HepG2 (cell line): ENCODE results near the gene REEP6. TPM values are rescaled to one million over a fixed set of nuclear protein-coding genes. Genes with fewer than 3 reads are reported as not detected.
A peak's percentile ranks its signal among the peaks of the same experiment; 100 is the strongest.

Source experiments
- DBP ChIP-seq: sonication (generic); formaldehyde crosslinking; IDR thresholded peaks from 2 replicates; pipeline ENCODE4 v1.4.0; 2020; ENCODE audit warnings: missing genetic modification reagents; ENCODE audit errors: not compliant biosample characterization
- DR1 ChIP-seq: sonication (generic); formaldehyde crosslinking; IDR thresholded peaks from 2 replicates; pipeline ENCODE4 v1.8.0; 2021; ENCODE audit warnings: mild to moderate bottlenecking, missing genetic modification reagents, inconsistent platforms
- EZH2 ChIP-seq: conservative IDR thresholded peaks from 2 replicates; pipeline ENCODE4 v1.6.1; 2012; ENCODE audit warnings: mild to moderate bottlenecking, low read depth, low read length, moderate library complexity
- HHEX ChIP-seq: IDR thresholded peaks from 2 replicates; pipeline ENCODE4 v1.6.1; 2016; ENCODE audit warnings: control low read depth
- HINFP ChIP-seq: sonication (generic); formaldehyde crosslinking; IDR thresholded peaks from 2 replicates; pipeline ENCODE4 v1.4.0; 2020; ENCODE audit warnings: low read depth, mild to moderate bottlenecking, missing genetic modification reagents
- ISX ChIP-seq: sonication (generic); formaldehyde crosslinking; conservative IDR thresholded peaks from 2 replicates; pipeline ENCODE4 v1.5.0; 2020; ENCODE audit warnings: missing genetic modification reagents
- JARID2 ChIP-seq: sonication (generic); formaldehyde crosslinking; IDR thresholded peaks from 2 replicates; pipeline ENCODE4 v1.8.1; 2023; ENCODE audit warnings: missing genetic modification reagents, inconsistent platforms; ENCODE audit not compliant: insufficient replicate concordance
- MIXL1 ChIP-seq: IDR thresholded peaks from 2 replicates; pipeline ENCODE4 v1.6.1; 2016
- MYNN ChIP-seq: sonication (generic); formaldehyde crosslinking; IDR thresholded peaks from 2 replicates; pipeline ENCODE4 v1.4.0; 2020; ENCODE audit warnings: mild to moderate bottlenecking, low read depth, missing genetic modification reagents
- NONO ChIP-seq, 2 experiments: fragments of 450-650 bp in 1 of 2; sonication (generic) in 1 of 2; formaldehyde crosslinking in 1 of 2; IDR thresholded peaks in 1 of 2; conservative IDR thresholded peaks in 1 of 2; 2 replicates each; pipeline versions ENCODE4 v1.6.1 to v1.8.0; 2017 to 2022; ENCODE audit warnings: mild to moderate bottlenecking in 1 of 2, missing genetic modification reagents in 1 of 2, moderate library complexity in 1 of 2
- PAXIP1 ChIP-seq: sonication (generic); formaldehyde crosslinking; conservative IDR thresholded peaks from 2 replicates; pipeline ENCODE4 v1.4.0; 2020; ENCODE audit warnings: mild to moderate bottlenecking, missing genetic modification reagents, moderate library complexity
- PHF5A ChIP-seq: IDR thresholded peaks from one replicate; pipeline ENCODE4 v1.6.1; 2018; ENCODE audit warnings: low read depth, missing genetic modification reagents; ENCODE audit not compliant: unreplicated experiment
- RAD21 ChIP-seq: fragments of 450-650 bp; formaldehyde crosslinking; IDR thresholded peaks from 2 replicates; pipeline ENCODE4 v1.5.0; 2020; ENCODE audit warnings: mild to moderate bottlenecking
- SAFB2 ChIP-seq: sonication (generic); formaldehyde crosslinking; IDR thresholded peaks from 2 replicates; pipeline ENCODE4 v1.5.1; 2020; ENCODE audit warnings: missing genetic modification reagents, low read depth, mild to moderate bottlenecking, borderline replicate concordance
- SOX13 ChIP-seq, 3 experiments: fragments of 450-650 bp in 1 of 3; sonication (generic) in 1 of 3; formaldehyde crosslinking in 1 of 3; IDR thresholded peaks in 2 of 3; conservative IDR thresholded peaks in 1 of 3; 2 replicates each; pipeline versions ENCODE4 v1.5.0 to v1.6.1; 2016 to 2020; ENCODE audit warnings: antibody characterized with exemption in 1 of 3, mild to moderate bottlenecking in 1 of 3, missing compliant biosample characterization in 1 of 3, missing genetic modification reagents in 1 of 3, moderate library complexity in 1 of 3
- SP140L ChIP-seq: sonication (generic); formaldehyde crosslinking; IDR thresholded peaks from 2 replicates; pipeline ENCODE4 v1.4.0; 2020; ENCODE audit warnings: missing genetic modification reagents, borderline replicate concordance
- SRSF1 ChIP-seq: fragments of 200-400 bp; formaldehyde crosslinking; optimal IDR thresholded peaks from 2 replicates; pipeline ENCODE3; 2017; ENCODE audit warnings: mild to moderate bottlenecking, low read depth, low read length, moderate library complexity
- ZFP1 ChIP-seq: IDR thresholded peaks from 2 replicates; pipeline ENCODE4 v1.6.1; 2016
- ZFYVE20 ChIP-seq: sonication (generic); formaldehyde crosslinking; IDR thresholded peaks from 2 replicates; pipeline ENCODE4 v1.8.0; 2023; ENCODE audit warnings: low read depth, mild to moderate bottlenecking, moderate library complexity, missing genetic modification reagents, borderline replicate concordance
- ZNF121 ChIP-seq: sonication (generic); formaldehyde crosslinking; IDR thresholded peaks from 2 replicates; pipeline ENCODE4 v1.5.0; 2020; ENCODE audit warnings: mild to moderate bottlenecking, missing genetic modification reagents
- ZNF205 ChIP-seq: IDR thresholded peaks from 2 replicates; pipeline ENCODE4 v1.6.1; 2018; ENCODE audit warnings: missing biosample characterization, missing genetic modification reagents
- ZNF614 ChIP-seq: IDR thresholded peaks from 2 replicates; pipeline ENCODE4 v1.6.1; 2018; ENCODE audit warnings: missing biosample characterization, missing genetic modification reagents, inconsistent platforms, borderline replicate concordance
- ZNF616 ChIP-seq: sonication (generic); formaldehyde crosslinking; IDR thresholded peaks from 2 replicates; pipeline ENCODE4 v1.5.0; 2020; ENCODE audit warnings: low read depth, mild to moderate bottlenecking, missing genetic modification reagents
- ZSCAN29 ChIP-seq: sonication (generic); formaldehyde crosslinking; conservative IDR thresholded peaks from 2 replicates; pipeline ENCODE4 v1.4.0; 2020; ENCODE audit warnings: mild to moderate bottlenecking, missing genetic modification reagents
- ZSCAN30 ChIP-seq: sonication (generic); formaldehyde crosslinking; IDR thresholded peaks from 2 replicates; pipeline ENCODE4 v1.5.0; 2020; ENCODE audit warnings: mild to moderate bottlenecking, missing genetic modification reagents
- polyA plus RNA-seq, 8 experiments: library from polyadenylated mRNA; depleted of rRNA in 3 of 8; stranded (reverse) in 7 of 8; unstranded in 1 of 8; fragments of >200 nt; fragmentation: Illumina TruSeq in 4 of 8; extraction: Trizol in 4 of 8; gene quantifications; 2 replicates each; pipeline versions ENCODE4 v1.2.1 to v1.2.3, GENCODE V29; 2011 to 2016; ENCODE audit warnings: low read depth in 4 of 8, missing spikeins in 1 of 8, mixed read lengths in 1 of 8; ENCODE audit not compliant: insufficient read depth in 1 of 8
- total RNA-seq, 5 experiments: library from RNA; depleted of rRNA; stranded (reverse); fragments of >200 nt; fragmentation: Illumina TruSeq; extraction: Trizol; gene quantifications; 2 replicates each; pipeline ENCODE4 v1.2.3, GENCODE V29; 2016; ENCODE audit warnings: low read depth in 1 of 5

REEP6 gene
- total and polyA plus RNA-seq, 2 of the 13 experiments (the other 11 are each of a cell fraction or from before 2014, with no cell fraction given): 10.0 to 28.8 TPM

GRCh38 chr19:1512671-1513498, 21.9 kb downstream of the REEP6 start, which contains the start of gene ADAMTSL5 (continued):
- TF ChIP-seq HINFP (CRISPR knock-in tag) (no peak), ZNF205 (CRISPR knock-in tag) (no peak), PHF5A (CRISPR knock-in tag) (no peak), SRSF1 (no peak), ISX (no peak), DR1 (CRISPR knock-in tag) (no peak), DBP (CRISPR knock-in tag) (no peak), ZNF121 (CRISPR knock-in tag) (peak; percentile 92), MYNN (CRISPR knock-in tag) (no peak), EZH2 (no peak), ZNF614 (CRISPR knock-in tag) (no peak), ZFP1 (CRISPR knock-in tag) (no peak), JARID2 (CRISPR knock-in tag) (no peak), HHEX (no peak), PAXIP1 (CRISPR knock-in tag) (0 out of 2 replicates have a peak, but pooled peaks have one; percentile 11), SP140L (CRISPR knock-in tag) (no peak), MIXL1 (CRISPR knock-in tag) (no peak), ZSCAN29 (CRISPR knock-in tag) (no peak), SAFB2 (CRISPR knock-in tag) (no peak), SOX13 (IDR thresholded peaks at IDR 0.05) (no peak), SOX13 (CRISPR knock-in tag; conservative IDR thresholded peaks at IDR 0.05 in 1 of 2, IDR thresholded peaks at IDR 0.05 in 1 of 2) (no peak), ZSCAN30 (CRISPR knock-in tag) (no peak), ZNF616 (CRISPR knock-in tag) (no peak), RAD21 (peak; percentile 80), ZFYVE20 (no peak), NONO (IDR thresholded peaks at IDR 0.05) (no peak), NONO (CRISPR knock-in tag; conservative IDR thresholded peaks at IDR 0.05) (no peak)
